Testis (tissue), 2 donors: Measurements from ENCODE around the gene GTF3A.

Experiments
- POLR2A ChIP-seq: fragments of 450-650 bp; IDR thresholded peaks from one replicate; pipeline ENCODE4 v1.6.1; 2017; ENCODE audit warnings: antibody characterized with exemption, mild to moderate bottlenecking, moderate library complexity
- TF ChIP-seq, protein P1 (sequence below), 3 experiments: fragments of 450-650 bp in 2 of 3; fragments of 200-600 bp in 1 of 3; sonication (generic) in 1 of 3; IDR thresholded peaks; one replicate each; pipeline ENCODE4 v1.5.1; 2016 to 2019; ENCODE audit warnings: antibody characterized with exemption in 3 of 3, mild to moderate bottlenecking in 2 of 3, moderate library complexity in 1 of 3

DNA sequence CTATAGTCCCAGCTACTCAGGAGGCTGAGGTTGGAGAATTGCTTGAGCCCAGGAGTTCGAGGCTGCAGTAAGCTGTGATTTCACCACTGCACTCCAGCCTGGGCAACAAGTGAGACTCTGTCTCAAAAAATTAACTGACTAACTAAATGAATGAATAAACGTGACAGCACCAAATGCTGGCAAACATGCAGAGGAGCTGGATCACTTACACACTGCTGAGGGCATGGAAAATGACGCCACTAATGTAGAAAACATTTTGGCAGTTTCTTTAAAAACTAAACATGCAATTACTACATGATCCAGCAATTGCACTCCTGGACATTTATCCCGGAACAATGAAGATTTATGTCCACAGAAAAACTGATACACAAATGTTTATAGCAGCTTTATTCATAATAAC is 31.3 kb upstream of the GTF3A start:
- TF ChIP-seq, protein P1, sequence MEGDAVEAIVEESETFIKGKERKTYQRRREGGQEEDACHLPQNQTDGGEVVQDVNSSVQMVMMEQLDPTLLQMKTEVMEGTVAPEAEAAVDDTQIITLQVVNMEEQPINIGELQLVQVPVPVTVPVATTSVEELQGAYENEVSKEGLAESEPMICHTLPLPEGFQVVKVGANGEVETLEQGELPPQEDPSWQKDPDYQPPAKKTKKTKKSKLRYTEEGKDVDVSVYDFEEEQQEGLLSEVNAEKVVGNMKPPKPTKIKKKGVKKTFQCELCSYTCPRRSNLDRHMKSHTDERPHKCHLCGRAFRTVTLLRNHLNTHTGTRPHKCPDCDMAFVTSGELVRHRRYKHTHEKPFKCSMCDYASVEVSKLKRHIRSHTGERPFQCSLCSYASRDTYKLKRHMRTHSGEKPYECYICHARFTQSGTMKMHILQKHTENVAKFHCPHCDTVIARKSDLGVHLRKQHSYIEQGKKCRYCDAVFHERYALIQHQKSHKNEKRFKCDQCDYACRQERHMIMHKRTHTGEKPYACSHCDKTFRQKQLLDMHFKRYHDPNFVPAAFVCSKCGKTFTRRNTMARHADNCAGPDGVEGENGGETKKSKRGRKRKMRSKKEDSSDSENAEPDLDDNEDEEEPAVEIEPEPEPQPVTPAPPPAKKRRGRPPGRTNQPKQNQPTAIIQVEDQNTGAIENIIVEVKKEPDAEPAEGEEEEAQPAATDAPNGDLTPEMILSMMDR (IDR thresholded peaks at IDR 0.05), result no peak
- no peak for TF ChIP-seq POLR2A
